Lower leg skin (tissue), 4 donors: ENCODE data around the gene PHEX. TPM values are rescaled to one million over a fixed set of nuclear protein-coding genes. Genes with fewer than 3 reads are reported as not detected.

Experiments
- DNase-seq, 2 donors: peaks; one replicate each; pipeline ENCODE4 v3.0.0-alpha.2; 2019; ENCODE audit warnings: low spot score in 2 of 2
- H3K4me3 ChIP-seq: fragments of 200-600 bp; sonication (generic); 2 replicates; pipeline ENCODE4 v1.5.1; 2017; ENCODE audit warnings: mild to moderate bottlenecking, low read depth; ENCODE audit not compliant: poor library complexity, severe bottlenecking
- CTCF ChIP-seq, 3 donors: fragments of 450-650 bp; IDR thresholded peaks; one replicate each; pipeline ENCODE4 v1.5.1; 2016; ENCODE audit warnings: antibody characterized with exemption in 3 of 3, mild to moderate bottlenecking in 3 of 3, moderate library complexity in 2 of 3
- POLR2A ChIP-seq, 2 donors: fragments of 450-650 bp; IDR thresholded peaks; one replicate each; pipeline ENCODE4 v1.6.1; 2016 to 2017; ENCODE audit warnings: antibody characterized with exemption in 2 of 2, mild to moderate bottlenecking in 1 of 2, moderate library complexity in 1 of 2
- WGBS, 2 donors: methylation state at CpG; one replicate each; pipeline ENCODE4 v1.1.5; 2018; 5-methylcytosine and 5-hydroxymethylcytosine counted together
- intact Hi-C: fragments of 100-400 bp; cut with DNase I; formaldehyde crosslinking; loops from one replicate; pipeline ENCODE4 v1.15.0; 2023; ENCODE audit warnings: low total_unique reads
- total RNA-seq, 4 donors: library from RNA; depleted of rRNA; stranded (reverse); fragments of >200 nt; gene quantifications; one replicate each; pipeline ENCODE4 v1.1.0, GENCODE V29; 2016

PHEX gene
- total RNA-seq, 4 donors from 2014 or later, result 0.08 to 1.6 (median 0.10) TPM; not detected in 1

GRCh38 chrX:22155126-22155525 is 123.0 kb downstream of the PHEX start:
- intact Hi-C loops, result no loop called here
- WGBS, 2 donors, result 86 to 93% methylated on average over 6 of the region's 6 CpGs

GRCh38 chrX:22159071-22159470 is 126.9 kb downstream of the PHEX start:
- intact Hi-C loops, result no loop called here
- H3K4me3 ChIP-seq, result no peak overlapping the region
- TF ChIP-seq POLR2A (IDR thresholded peaks at IDR 0.05) (no peak), CTCF (IDR thresholded peaks at IDR 0.05) (no peak)
- no peak for DNase-seq
- WGBS, 2 donors, result 68 to 81% methylated on average over 5 of the region's 5 CpGs

More at GRCh38 chrX:22155126-22155525, 123.0 kb downstream of the PHEX start:
- no peak overlapping the region for H3K4me3 ChIP-seq
- no peak for TF ChIP-seq POLR2A (IDR thresholded peaks at IDR 0.05)
- no peak for TF ChIP-seq CTCF (IDR thresholded peaks at IDR 0.05)
- no peak for DNase-seq

GRCh38 chrX:22163326-22163725 is 131.2 kb downstream of the PHEX start:
- TF ChIP-seq CTCF (IDR thresholded peaks at IDR 0.05), result no peak
- no peak for TF ChIP-seq POLR2A (IDR thresholded peaks at IDR 0.05)
- intact Hi-C loops, result no loop called here
- no peak overlapping the region for H3K4me3 ChIP-seq
- WGBS, 2 donors, result 75 to 93% methylated on average over 3 of the region's 3 CpGs
- DNase-seq, result no peak

- WGBS, 2 donors, result 59 to 70% methylated on average over 3 of the region's 3 CpGs
- intact Hi-C loops, result no loop called here
- no peak for TF ChIP-seq CTCF (IDR thresholded peaks at IDR 0.05)
- no peak for TF ChIP-seq POLR2A (IDR thresholded peaks at IDR 0.05)
- no peak for DNase-seq
- H3K4me3 ChIP-seq, result no peak overlapping the region
These were observed 132.8 kb downstream of the PHEX start for GRCh38 chrX:22164770-22165388.

GRCh38 chrX:22165732-22166457 is 133.8 kb downstream of the PHEX start:
- no peak for TF ChIP-seq CTCF (IDR thresholded peaks at IDR 0.05)
- no peak for TF ChIP-seq POLR2A (IDR thresholded peaks at IDR 0.05)
- intact Hi-C loops, result no loop called here
- no peak for DNase-seq
- no peak overlapping the region for H3K4me3 ChIP-seq
- 64 to 69% methylated on average over 4 of the region's 4 CpGs for WGBS, 2 donors
